Activated CD4-positive, CD25-positive, alpha-beta regulatory T cell treated with anti-CD3 and anti-CD28 coated beads, Interleukin-2, amount 50 U/mL, for 72 hours (primary cell): ENCODE measurements around the gene FANCC.
"Not testable (repeated sequence)": the region's sequence is repeated elsewhere in the genome, so short reads cannot be mapped to it uniquely, and the experiment has no call there.

Experiments
- DNase-seq: peaks from one replicate; pipeline ENCODE4 v3.0.0; 2021

FANCC gene

GRCh38 chr9:95280745-95281144, 36.8 kb downstream of the FANCC start:
- no peak for DNase-seq

- DNase-seq, result no peak
These were observed 40.0 kb downstream of the FANCC start for GRCh38 chr9:95277509-95277908.

GRCh38 chr9:95276395-95276954, 41.0 kb downstream of the FANCC start:
- no peak for DNase-seq

- not testable (repeated sequence) for DNase-seq
These were observed 43.3 kb downstream of the FANCC start for GRCh38 chr9:95274160-95274559.

- no peak for DNase-seq
These were observed 44.0 kb downstream of the FANCC start for GRCh38 chr9:95273369-95274022.

GRCh38 chr9:95272830-95273229, 44.7 kb downstream of the FANCC start:
- DNase-seq, result no peak

GRCh38 chr9:95270790-95271189, 46.7 kb downstream of the FANCC start:
- DNase-seq, result no peak

- DNase-seq, result not testable (repeated sequence)
These were observed 47.4 kb downstream of the FANCC start for GRCh38 chr9:95269803-95270773.

GRCh38 chr9:95268681-95269080, 48.8 kb downstream of the FANCC start:
- no peak for DNase-seq

GRCh38 chr9:95266649-95267048, 50.9 kb downstream of the FANCC start:
- DNase-seq, result no peak

- DNase-seq, result no peak
These were observed 51.5 kb downstream of the FANCC start for GRCh38 chr9:95265960-95266359.

GRCh38 chr9:95264954-95265615, 52.4 kb downstream of the FANCC start:
- DNase-seq, result no peak

- no peak for DNase-seq
These were observed 55.6 kb downstream of the FANCC start for GRCh38 chr9:95261890-95262289.

- no peak for DNase-seq
These were observed 66.9 kb downstream of the FANCC start for GRCh38 chr9:95250462-95251221.

GRCh38 chr9:95249986-95250385, 67.5 kb downstream of the FANCC start:
- DNase-seq, result no peak

- no peak for DNase-seq
These were observed 71.0 kb downstream of the FANCC start for GRCh38 chr9:95246547-95246946.

- DNase-seq, result no peak
These were observed 74.9 kb downstream of the FANCC start for GRCh38 chr9:95242613-95243012.

GRCh38 chr9:95239071-95239470, 78.4 kb downstream of the FANCC start:
- no peak for DNase-seq

GRCh38 chr9:95237336-95237735, 80.2 kb downstream of the FANCC start:
- no peak for DNase-seq

GRCh38 chr9:95230046-95230445, 87.5 kb downstream of the FANCC start:
- no peak for DNase-seq

GRCh38 chr9:95229230-95229915, 88.1 kb downstream of the FANCC start:
- DNase-seq, result no peak

GRCh38 chr9:95226921-95227320, 90.6 kb downstream of the FANCC start:
- DNase-seq, result no peak
